ENCODE measurements around the gene HRH3. TPM values are rescaled to one million over a fixed set of nuclear protein-coding genes. Genes with fewer than 3 reads are reported as not detected.

Gene HRH3
- total RNA-seq, 5 donors from 2014 or later (not counting 1 experiment from before 2014, with no cell fraction given): not detected

DNA sequence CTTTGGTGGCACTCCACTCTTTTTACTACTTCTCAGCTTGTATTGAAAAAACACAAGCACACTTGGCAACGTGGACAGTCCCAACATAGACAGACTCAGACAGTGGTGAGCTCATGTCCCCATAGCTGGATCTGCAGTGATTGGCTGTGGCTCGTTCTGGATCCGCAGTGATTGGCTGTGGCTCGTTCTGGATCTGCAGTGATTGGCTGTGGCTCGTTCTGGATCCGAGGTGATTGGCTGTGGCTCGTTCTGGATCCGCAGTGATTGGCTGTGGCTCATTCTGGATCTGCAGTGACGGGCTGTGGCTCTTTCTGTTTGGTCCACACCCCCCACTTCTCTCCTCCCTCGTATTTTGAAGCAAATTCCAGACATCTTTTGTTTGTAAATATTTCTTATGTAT is 46.3 kb upstream of the HRH3 start:
- Histone ChIP-seq H3K36me3 (ENCODE audit: control insufficient read depth in 2 of 2, extremely low read depth in 1 of 2, insufficient read depth in 1 of 2, low read length in 1 of 2) (peaks cover 34 to 60% of the 10 kb centered on the region in 2 donors), H3K4me1 (ENCODE audit: control insufficient read depth in 1 of 2, extremely low read depth in 1 of 2, insufficient read depth in 2 of 2, low read length in 2 of 2) (no peaks in the 10 kb centered on the region), H3K4me3 (ENCODE audit: control insufficient read depth in 1 of 2, extremely low read depth in 1 of 2, low read length in 1 of 2) (no peak overlapping the region), H3K27ac (ENCODE audit: low read length) (no peak overlapping the region), H3K27me3 (replicated peaks in 1 of 2; ENCODE audit: control insufficient read depth in 2 of 2, extremely low read depth in 1 of 2, insufficient read depth in 2 of 2, low read length in 1 of 2) (no peaks in the 10 kb centered on the region), H3K9me3 (no peaks in the 10 kb centered on the region)
- DNase-seq (peak in 2 of 35 experiments; percentile 3 to 8), ATAC-seq (replicated peaks in 1 of 4) (no peak)
- Mint-ChIP-seq H3K4me3 (no peak overlapping the region), H3K9me3 (no peaks in the 10 kb centered on the region), H3K27me3 (no peaks in the 10 kb centered on the region), H3K36me3 (peaks cover 39% of the 10 kb centered on the region), H3K27ac (no peak overlapping the region), H3K4me1 (no peaks in the 10 kb centered on the region)
- CTCF ChIA-PET: no interaction called here
- WGBS (ENCODE audit: insufficient coverage): 98% methylated on average over 7 of the region's 10 CpGs
- POLR2A ChIA-PET: no interaction called here

DNA sequence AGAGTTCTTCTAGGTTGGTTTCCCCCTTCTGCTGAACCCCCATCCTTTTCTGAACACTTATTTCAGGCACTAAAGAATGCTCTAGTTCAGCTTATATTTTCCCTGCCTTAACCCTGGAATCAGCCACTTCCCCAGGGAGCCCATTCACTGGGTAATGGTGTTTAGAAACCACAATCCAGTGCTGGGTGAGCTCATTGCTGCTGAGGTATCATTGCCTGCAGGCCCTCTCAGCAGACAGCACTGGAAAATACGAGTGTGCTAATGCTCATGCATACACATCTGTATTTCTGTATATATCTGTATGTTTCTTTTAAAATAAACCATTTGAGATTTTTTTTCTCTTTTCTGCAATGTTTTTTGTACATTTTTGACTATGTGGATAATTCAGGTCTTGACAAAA is 45.3 kb upstream of the HRH3 start:
- WGBS (ENCODE audit: insufficient coverage): no CpG with 5 or more reads among the region's 1 CpG
- no peak overlapping the region for H3K27ac Mint-ChIP-seq
- Histone ChIP-seq H3K27ac (ENCODE audit: low read length) (no peak overlapping the region), H3K27me3 (replicated peaks in 1 of 2; ENCODE audit: control insufficient read depth in 2 of 2, extremely low read depth in 1 of 2, insufficient read depth in 2 of 2, low read length in 1 of 2) (no peaks in the 10 kb centered on the region), H3K4me3 (ENCODE audit: control insufficient read depth in 1 of 2, extremely low read depth in 1 of 2, low read length in 1 of 2) (no peak overlapping the region), H3K4me1 (ENCODE audit: control insufficient read depth in 1 of 2, extremely low read depth in 1 of 2, insufficient read depth in 2 of 2, low read length in 2 of 2) (no peaks in the 10 kb centered on the region), H3K36me3 (ENCODE audit: control insufficient read depth in 2 of 2, extremely low read depth in 1 of 2, insufficient read depth in 1 of 2, low read length in 1 of 2) (peaks cover 40 to 69% of the 10 kb centered on the region in 2 donors), H3K9me3 (no peaks in the 10 kb centered on the region)
- ATAC-seq (replicated peaks in 1 of 4): no peak
- H3K9me3 Mint-ChIP-seq: no peaks in the 10 kb centered on the region
- ChIA-PET CTCF (no interaction called here), POLR2A (no interaction called here)
- no peak overlapping the region for H3K4me3 Mint-ChIP-seq
- no peaks in the 10 kb centered on the region for H3K27me3 Mint-ChIP-seq
- H3K4me1 Mint-ChIP-seq: no peaks in the 10 kb centered on the region
- DNase-seq: no peak
- peaks cover 43% of the 10 kb centered on the region for H3K36me3 Mint-ChIP-seq

DNA sequence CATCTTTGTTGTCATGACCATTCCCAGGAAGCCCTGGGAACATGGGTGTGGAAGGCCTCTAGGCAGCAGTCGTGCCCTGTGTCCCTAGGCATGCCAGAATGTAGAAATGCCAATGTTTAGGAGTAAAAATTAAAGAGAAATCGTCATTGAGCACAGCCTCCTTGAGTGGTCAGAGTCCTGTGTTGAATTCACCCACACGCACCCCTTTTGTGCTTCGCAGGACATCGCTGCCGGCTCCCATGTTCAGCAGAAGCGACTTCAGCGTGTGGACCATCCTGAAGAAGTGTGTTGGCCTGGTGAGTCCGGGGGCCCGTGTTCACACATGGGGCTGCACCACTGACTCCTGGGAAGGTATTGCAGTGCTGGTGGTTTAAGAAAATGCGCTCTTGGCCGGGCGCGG is 43.3 kb upstream of the HRH3 start:
- no peak overlapping the region for H3K4me3 Mint-ChIP-seq
- Histone ChIP-seq H3K36me3 (ENCODE audit: control insufficient read depth in 2 of 2, extremely low read depth in 1 of 2, insufficient read depth in 1 of 2, low read length in 1 of 2) (peaks cover 36 to 82% of the 10 kb centered on the region in 2 donors), H3K4me1 (ENCODE audit: control insufficient read depth in 1 of 2, extremely low read depth in 1 of 2, insufficient read depth in 2 of 2, low read length in 2 of 2) (no peaks in the 10 kb centered on the region), H3K9me3 (no peaks in the 10 kb centered on the region), H3K27ac (ENCODE audit: low read length) (no peak overlapping the region), H3K27me3 (replicated peaks in 1 of 2; ENCODE audit: control insufficient read depth in 2 of 2, extremely low read depth in 1 of 2, insufficient read depth in 2 of 2, low read length in 1 of 2) (no peaks in the 10 kb centered on the region), H3K4me3 (ENCODE audit: control insufficient read depth in 1 of 2, extremely low read depth in 1 of 2, low read length in 1 of 2) (no peak overlapping the region)
- H3K4me1 Mint-ChIP-seq: no peaks in the 10 kb centered on the region
- ChIA-PET CTCF (no interaction called here), POLR2A (no interaction called here)
- H3K36me3 Mint-ChIP-seq: peaks cover 49% of the 10 kb centered on the region
- H3K27me3 Mint-ChIP-seq: no peaks in the 10 kb centered on the region
- ATAC-seq (replicated peaks in 1 of 4): no peak
- H3K27ac Mint-ChIP-seq: no peak overlapping the region
- DNase-seq: no peak
- H3K9me3 Mint-ChIP-seq: no peaks in the 10 kb centered on the region
- WGBS (ENCODE audit: insufficient coverage): 94% methylated on average over 5 of the region's 14 CpGs

- no peaks in the 10 kb centered on the region for H3K9me3 ChIP-seq
- Mint-ChIP-seq H3K27me3 (no peaks in the 10 kb centered on the region), H3K4me1 (no peaks in the 10 kb centered on the region), H3K4me3 (no peak overlapping the region), H3K36me3 (peaks cover 47% of the 10 kb centered on the region), H3K9me3 (no peaks in the 10 kb centered on the region), H3K27ac (no peak overlapping the region)
- H3K27me3 ChIP-seq (replicated peaks in 1 of 2; ENCODE audit: control insufficient read depth in 2 of 2, extremely low read depth in 1 of 2, insufficient read depth in 2 of 2, low read length in 1 of 2): no peaks in the 10 kb centered on the region
- H3K4me3 ChIP-seq (ENCODE audit: control insufficient read depth in 1 of 2, extremely low read depth in 1 of 2, low read length in 1 of 2): no peak overlapping the region
- H3K36me3 ChIP-seq (ENCODE audit: control insufficient read depth in 2 of 2, extremely low read depth in 1 of 2, insufficient read depth in 1 of 2, low read length in 1 of 2): peaks cover 45 to 87% of the 10 kb centered on the region in 2 donors
- no peak for DNase-seq
- 97% methylated on average over 10 of the region's 10 CpGs for WGBS (ENCODE audit: insufficient coverage)
- no peaks in the 10 kb centered on the region for H3K4me1 ChIP-seq (ENCODE audit: control insufficient read depth in 1 of 2, extremely low read depth in 1 of 2, insufficient read depth in 2 of 2, low read length in 2 of 2)
- H3K27ac ChIP-seq (ENCODE audit: low read length): no peak overlapping the region
- ChIA-PET POLR2A (no interaction called here), CTCF (no interaction called here)
- no peak for ATAC-seq (replicated peaks in 1 of 4)
Measured at GRCh38 chr20:62262064-62262463, 42.0 kb upstream of the HRH3 start.

GRCh38 chr20:62259294-62259565 is 39.2 kb upstream of the HRH3 start:
- Mint-ChIP-seq H3K4me1 (peaks cover 4 to 8% (median 6%) of the 10 kb centered on the region in 3 donors), H3K9me3 (no peaks in the 10 kb centered on the region), H3K27ac (no peak overlapping the region), H3K36me3 (peaks cover 34% of the 10 kb centered on the region), H3K27me3 (no peaks in the 10 kb centered on the region), H3K4me3 (no peak overlapping the region)
- H3K9me3 ChIP-seq: no peaks in the 10 kb centered on the region
- 94% methylated on average over 8 of the region's 8 CpGs for WGBS (ENCODE audit: insufficient coverage)
- ChIA-PET POLR2A (no interaction called here), CTCF (no interaction called here)
- H3K36me3 ChIP-seq (ENCODE audit: control insufficient read depth in 2 of 2, extremely low read depth in 1 of 2, insufficient read depth in 1 of 2, low read length in 1 of 2): peaks cover 48 to 76% of the 10 kb centered on the region in 2 donors
- H3K4me1 ChIP-seq (ENCODE audit: control insufficient read depth in 1 of 2, extremely low read depth in 1 of 2, insufficient read depth in 2 of 2, low read length in 2 of 2): no peaks in the 10 kb centered on the region
- DNase-seq (no peak), ATAC-seq (replicated peaks in 1 of 4) (no peak)
- no peak overlapping the region for H3K27ac ChIP-seq (ENCODE audit: low read length)
- no peaks in the 10 kb centered on the region for H3K27me3 ChIP-seq (replicated peaks in 1 of 2; ENCODE audit: control insufficient read depth in 2 of 2, extremely low read depth in 1 of 2, insufficient read depth in 2 of 2, low read length in 1 of 2)
- no peak overlapping the region for H3K4me3 ChIP-seq (ENCODE audit: control insufficient read depth in 1 of 2, extremely low read depth in 1 of 2, low read length in 1 of 2)

- DNase-seq: no peak
- Mint-ChIP-seq H3K27me3 (no peaks in the 10 kb centered on the region), H3K4me3 (no peak overlapping the region), H3K4me1 (peaks cover 7 to 9% (median 8%) of the 10 kb centered on the region in 3 donors), H3K27ac (no peak overlapping the region), H3K36me3 (peaks cover 34% of the 10 kb centered on the region), H3K9me3 (no peaks in the 10 kb centered on the region)
- 92% methylated on average over 13 of the region's 20 CpGs for WGBS (ENCODE audit: insufficient coverage)
- POLR2A ChIA-PET: no interaction called here
- Histone ChIP-seq H3K4me1 (ENCODE audit: control insufficient read depth in 1 of 2, extremely low read depth in 1 of 2, insufficient read depth in 2 of 2, low read length in 2 of 2) (no peaks in the 10 kb centered on the region), H3K36me3 (ENCODE audit: control insufficient read depth in 2 of 2, extremely low read depth in 1 of 2, insufficient read depth in 1 of 2, low read length in 1 of 2) (peaks cover 45 to 70% of the 10 kb centered on the region in 2 donors), H3K27me3 (replicated peaks in 1 of 2; ENCODE audit: control insufficient read depth in 2 of 2, extremely low read depth in 1 of 2, insufficient read depth in 2 of 2, low read length in 1 of 2) (no peaks in the 10 kb centered on the region), H3K9me3 (no peaks in the 10 kb centered on the region), H3K4me3 (ENCODE audit: control insufficient read depth in 1 of 2, extremely low read depth in 1 of 2, low read length in 1 of 2) (no peak overlapping the region), H3K27ac (ENCODE audit: low read length) (no peak overlapping the region)
- ATAC-seq (replicated peaks in 1 of 4): no peak
- CTCF ChIA-PET: no interaction called here
Measured at GRCh38 chr20:62258499-62259293, 38.6 kb upstream of the HRH3 start.

GRCh38 chr20:62255976-62256375 is 35.9 kb upstream of the HRH3 start:
- ChIA-PET POLR2A (no interaction called here), CTCF (no interaction called here)
- DNase-seq (no peak), ATAC-seq (replicated peaks in 1 of 4) (no peak)
- Mint-ChIP-seq H3K27ac (no peak overlapping the region), H3K4me1 (peaks cover 19 to 22% (median 20%) of the 10 kb centered on the region in 3 donors), H3K4me3 (no peak overlapping the region), H3K27me3 (no peaks in the 10 kb centered on the region), H3K9me3 (no peaks in the 10 kb centered on the region), H3K36me3 (peaks cover 21% of the 10 kb centered on the region)
- Histone ChIP-seq H3K4me3 (ENCODE audit: control insufficient read depth in 1 of 2, extremely low read depth in 1 of 2, low read length in 1 of 2) (no peak overlapping the region), H3K36me3 (ENCODE audit: control insufficient read depth in 2 of 2, extremely low read depth in 1 of 2, insufficient read depth in 1 of 2, low read length in 1 of 2) (peaks cover 29 to 51% of the 10 kb centered on the region in 2 donors), H3K27ac (ENCODE audit: low read length) (no peak overlapping the region), H3K4me1 (ENCODE audit: control insufficient read depth in 1 of 2, extremely low read depth in 1 of 2, insufficient read depth in 2 of 2, low read length in 2 of 2) (no peaks in the 10 kb centered on the region), H3K9me3 (no peaks in the 10 kb centered on the region), H3K27me3 (replicated peaks in 1 of 2; ENCODE audit: control insufficient read depth in 2 of 2, extremely low read depth in 1 of 2, insufficient read depth in 2 of 2, low read length in 1 of 2) (no peaks in the 10 kb centered on the region)
- WGBS (ENCODE audit: insufficient coverage): 89% methylated on average over 6 of the region's 10 CpGs
